ENCODE results near the gene TLE3. TPM values are rescaled to one million over a fixed set of nuclear protein-coding genes. Genes with fewer than 3 reads are reported as not detected.

The TLE3 gene
- total and polyA plus RNA-seq, 2 of the 13 experiments (the other 11 are each of a cell fraction or from before 2014, with no cell fraction given), result 11.9 to 13.8 TPM

DNA sequence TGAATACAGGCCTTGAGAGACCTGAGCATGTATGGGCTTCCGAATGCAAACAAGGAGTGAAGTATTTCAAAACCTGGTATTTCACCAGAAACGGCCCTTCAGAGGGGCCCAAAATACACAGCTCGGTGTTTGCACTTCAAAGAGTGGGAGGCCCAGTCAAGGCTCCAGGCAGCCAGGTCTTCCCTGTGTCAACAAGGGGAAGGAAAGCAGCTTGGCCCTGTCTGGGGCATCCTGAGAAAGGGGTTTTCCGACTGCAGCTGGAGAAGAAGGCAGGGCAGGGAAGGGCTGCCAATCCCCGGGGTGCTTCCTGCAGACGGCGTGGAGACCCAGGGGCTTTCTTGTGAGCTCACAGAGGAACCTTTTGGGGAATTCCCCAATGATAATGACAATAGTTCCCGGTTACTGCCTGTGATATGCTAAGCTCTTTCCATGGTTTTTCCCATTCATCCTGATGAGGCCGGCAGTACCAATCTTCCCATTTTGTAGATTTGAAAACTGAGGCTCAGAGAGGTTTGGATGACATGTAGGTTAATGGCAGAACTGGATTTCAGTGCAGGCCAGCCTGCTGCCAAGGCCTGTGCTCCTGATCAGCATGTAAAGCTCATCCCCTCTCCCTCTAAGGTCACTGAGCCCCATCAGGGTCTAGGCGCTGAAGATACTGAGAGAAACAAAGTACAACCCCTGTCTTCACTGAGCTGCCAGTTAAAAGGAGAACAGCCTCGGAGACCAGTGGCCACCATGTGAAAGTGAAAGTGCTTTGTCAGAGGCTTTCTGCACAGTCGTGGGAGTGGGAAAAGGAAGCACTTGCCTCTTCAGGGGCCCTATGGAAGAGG is 43.0 kb upstream of the TLE3 start (continued):
- TF ChIP-seq ADNP (CRISPR knock-in tag; IDR thresholded peaks at IDR 0.05) (no peak), KDM5B (CRISPR knock-in tag; IDR thresholded peaks at IDR 0.05; ENCODE audit: borderline replicate concordance) (peak; percentile 74; the same call in 1 of the 2 replicates), HNRNPK (IDR thresholded peaks at IDR 0.05; ENCODE audit: low read depth, low read length, poor library complexity, severe bottlenecking) (no peak), JUN (CRISPR knock-in tag; IDR thresholded peaks at IDR 0.05) (peak; percentile 81), ATRX (CRISPR knock-in tag; IDR thresholded peaks at IDR 0.05; ENCODE audit: borderline replicate concordance) (no peak), TCF7 (IDR thresholded peaks at IDR 0.05; ENCODE audit: low read depth) (peak; percentile 99), ZNF780A (CRISPR knock-in tag; IDR thresholded peaks at IDR 0.05) (no peak), CBX1 (IDR thresholded peaks at IDR 0.05; ENCODE audit: low read depth) (no peak), NFYC (CRISPR knock-in tag; IDR thresholded peaks at IDR 0.05) (peak; percentile 69), IRX3 (CRISPR knock-in tag; IDR thresholded peaks at IDR 0.05; ENCODE audit: borderline replicate concordance, low read depth) (peak; percentile 91; the same call in 1 of the 2 replicates), MED8 (CRISPR knock-in tag; IDR thresholded peaks at IDR 0.05; ENCODE audit: insufficient replicate concordance) (peak; percentile 91), ELF3 (CRISPR knock-in tag; IDR thresholded peaks at IDR 0.05) (peak; percentile 90), ZNF354B (CRISPR knock-in tag; IDR thresholded peaks at IDR 0.05) (no peak), ZNF101 (CRISPR knock-in tag; IDR thresholded peaks at IDR 0.05; ENCODE audit: borderline replicate concordance, low read depth) (no peak), CEBPB (IDR thresholded peaks at IDR 0.05; ENCODE audit: borderline replicate concordance, low read depth, low read length) (peak; percentile 85), ZNF329 (CRISPR knock-in tag; IDR thresholded peaks at IDR 0.05; ENCODE audit: low read depth) (no peak), NFIB (CRISPR knock-in tag; IDR thresholded peaks at IDR 0.05; ENCODE audit: borderline replicate concordance) (no peak), XBP1 (CRISPR knock-in tag; IDR thresholded peaks at IDR 0.05) (no peak), ZNF350 (CRISPR knock-in tag; IDR thresholded peaks at IDR 0.05; ENCODE audit: borderline replicate concordance, low read depth) (peak; percentile 96)
- TF ChIP-seq, protein P1, sequence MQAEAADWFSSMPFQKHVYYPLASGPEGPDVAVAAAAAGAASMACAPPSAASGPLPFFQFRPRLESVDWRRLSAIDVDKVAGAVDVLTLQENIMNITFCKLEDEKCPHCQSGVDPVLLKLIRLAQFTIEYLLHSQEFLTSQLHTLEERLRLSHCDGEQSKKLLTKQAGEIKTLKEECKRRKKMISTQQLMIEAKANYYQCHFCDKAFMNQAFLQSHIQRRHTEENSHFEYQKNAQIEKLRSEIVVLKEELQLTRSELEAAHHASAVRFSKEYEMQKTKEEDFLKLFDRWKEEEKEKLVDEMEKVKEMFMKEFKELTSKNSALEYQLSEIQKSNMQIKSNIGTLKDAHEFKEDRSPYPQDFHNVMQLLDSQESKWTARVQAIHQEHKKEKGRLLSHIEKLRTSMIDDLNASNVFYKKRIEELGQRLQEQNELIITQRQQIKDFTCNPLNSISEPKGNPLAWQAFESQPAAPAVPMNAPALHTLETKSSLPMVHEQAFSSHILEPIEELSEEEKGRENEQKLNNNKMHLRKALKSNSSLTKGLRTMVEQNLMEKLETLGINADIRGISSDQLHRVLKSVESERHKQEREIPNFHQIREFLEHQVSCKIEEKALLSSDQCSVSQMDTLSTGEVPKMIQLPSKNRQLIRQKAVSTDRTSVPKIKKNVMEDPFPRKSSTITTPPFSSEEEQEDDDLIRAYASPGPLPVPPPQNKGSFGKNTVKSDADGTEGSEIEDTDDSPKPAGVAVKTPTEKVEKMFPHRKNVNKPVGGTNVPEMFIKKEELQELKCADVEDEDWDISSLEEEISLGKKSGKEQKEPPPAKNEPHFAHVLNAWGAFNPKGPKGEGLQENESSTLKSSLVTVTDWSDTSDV (CRISPR knock-in tag; IDR thresholded peaks at IDR 0.05), result no peak
- TF ChIP-seq, protein P2, sequence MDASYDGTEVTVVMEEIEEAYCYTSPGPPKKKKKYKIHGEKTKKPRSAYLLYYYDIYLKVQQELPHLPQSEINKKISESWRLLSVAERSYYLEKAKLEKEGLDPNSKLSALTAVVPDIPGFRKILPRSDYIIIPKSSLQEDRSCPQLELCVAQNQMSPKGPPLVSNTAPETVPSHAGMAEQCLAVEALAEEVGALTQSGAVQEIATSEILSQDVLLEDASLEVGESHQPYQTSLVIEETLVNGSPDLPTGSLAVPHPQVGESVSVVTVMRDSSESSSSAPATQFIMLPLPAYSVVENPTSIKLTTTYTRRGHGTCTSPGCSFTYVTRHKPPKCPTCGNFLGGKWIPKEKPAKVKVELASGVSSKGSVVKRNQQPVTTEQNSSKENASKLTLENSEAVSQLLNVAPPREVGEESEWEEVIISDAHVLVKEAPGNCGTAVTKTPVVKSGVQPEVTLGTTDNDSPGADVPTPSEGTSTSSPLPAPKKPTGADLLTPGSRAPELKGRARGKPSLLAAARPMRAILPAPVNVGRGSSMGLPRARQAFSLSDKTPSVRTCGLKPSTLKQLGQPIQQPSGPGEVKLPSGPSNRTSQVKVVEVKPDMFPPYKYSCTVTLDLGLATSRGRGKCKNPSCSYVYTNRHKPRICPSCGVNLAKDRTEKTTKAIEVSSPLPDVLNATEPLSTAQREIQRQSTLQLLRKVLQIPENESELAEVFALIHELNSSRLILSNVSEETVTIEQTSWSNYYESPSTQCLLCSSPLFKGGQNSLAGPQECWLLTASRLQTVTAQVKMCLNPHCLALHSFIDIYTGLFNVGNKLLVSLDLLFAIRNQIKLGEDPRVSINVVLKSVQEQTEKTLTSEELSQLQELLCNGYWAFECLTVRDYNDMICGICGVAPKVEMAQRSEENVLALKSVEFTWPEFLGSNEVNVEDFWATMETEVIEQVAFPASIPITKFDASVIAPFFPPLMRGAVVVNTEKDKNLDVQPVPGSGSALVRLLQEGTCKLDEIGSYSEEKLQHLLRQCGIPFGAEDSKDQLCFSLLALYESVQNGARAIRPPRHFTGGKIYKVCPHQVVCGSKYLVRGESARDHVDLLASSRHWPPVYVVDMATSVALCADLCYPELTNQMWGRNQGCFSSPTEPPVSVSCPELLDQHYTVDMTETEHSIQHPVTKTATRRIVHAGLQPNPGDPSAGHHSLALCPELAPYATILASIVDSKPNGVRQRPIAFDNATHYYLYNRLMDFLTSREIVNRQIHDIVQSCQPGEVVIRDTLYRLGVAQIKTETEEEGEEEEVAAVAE (CRISPR knock-in tag; IDR thresholded peaks at IDR 0.05; ENCODE audit: borderline replicate concordance), result peak; percentile 80; the same call in 1 of the 2 replicates
- TF ChIP-seq, protein P3, sequence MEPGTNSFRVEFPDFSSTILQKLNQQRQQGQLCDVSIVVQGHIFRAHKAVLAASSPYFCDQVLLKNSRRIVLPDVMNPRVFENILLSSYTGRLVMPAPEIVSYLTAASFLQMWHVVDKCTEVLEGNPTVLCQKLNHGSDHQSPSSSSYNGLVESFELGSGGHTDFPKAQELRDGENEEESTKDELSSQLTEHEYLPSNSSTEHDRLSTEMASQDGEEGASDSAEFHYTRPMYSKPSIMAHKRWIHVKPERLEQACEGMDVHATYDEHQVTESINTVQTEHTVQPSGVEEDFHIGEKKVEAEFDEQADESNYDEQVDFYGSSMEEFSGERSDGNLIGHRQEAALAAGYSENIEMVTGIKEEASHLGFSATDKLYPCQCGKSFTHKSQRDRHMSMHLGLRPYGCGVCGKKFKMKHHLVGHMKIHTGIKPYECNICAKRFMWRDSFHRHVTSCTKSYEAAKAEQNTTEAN (CRISPR knock-in tag; conservative IDR thresholded peaks at IDR 0.05), result no peak
